HG03469 (cell line): ENCODE measurements around the gene RAB26.

Source experiments
- ATAC-seq: cut with Tn5 transposase; IDR thresholded peaks from one replicate; pipeline ENCODE4 v1.9.1; 2021; ENCODE audit warnings: mild to moderate bottlenecking, moderate library complexity, moderate number of reproducible peaks; ENCODE audit not compliant: unreplicated experiment

Gene RAB26

GRCh38 chr16:2178321-2179106 lies 30.1 kb downstream of the RAB26 start:
- ATAC-seq, result no peak

- no peak for ATAC-seq
Observed at GRCh38 chr16:2179107-2179501, 30.7 kb downstream of the RAB26 start.

- no peak for ATAC-seq
Observed at GRCh38 chr16:2179576-2179975, 31.2 kb downstream of the RAB26 start.

GRCh38 chr16:2180461-2180860 lies 32.0 kb downstream of the RAB26 start:
- ATAC-seq, result no peak

GRCh38 chr16:2180962-2181923 lies 32.8 kb downstream of the RAB26 start:
- ATAC-seq, result no peak

GRCh38 chr16:2181952-2182351 lies 33.5 kb downstream of the RAB26 start:
- ATAC-seq, result no peak

GRCh38 chr16:2183671-2184070 lies 35.2 kb downstream of the RAB26 start:
- ATAC-seq, result no peak

- ATAC-seq, result no peak
Observed at GRCh38 chr16:2184346-2184745, 35.9 kb downstream of the RAB26 start.

- no peak for ATAC-seq
Observed at GRCh38 chr16:2184962-2185361, 36.5 kb downstream of the RAB26 start.

GRCh38 chr16:2186064-2186463 lies 37.6 kb downstream of the RAB26 start:
- no peak for ATAC-seq

- ATAC-seq, result no peak
Observed at GRCh38 chr16:2186505-2186904, 38.1 kb downstream of the RAB26 start.

GRCh38 chr16:2187212-2187611 lies 38.8 kb downstream of the RAB26 start:
- ATAC-seq, result no peak

- ATAC-seq, result no peak
Observed at GRCh38 chr16:2188395-2188794, 40.0 kb downstream of the RAB26 start.

GRCh38 chr16:2189252-2189893 lies 40.9 kb downstream of the RAB26 start:
- no peak for ATAC-seq

GRCh38 chr16:2190002-2190658 lies 41.7 kb downstream of the RAB26 start:
- ATAC-seq, result no peak

GRCh38 chr16:2190659-2191445 lies 42.4 kb downstream of the RAB26 start:
- ATAC-seq, result no peak

GRCh38 chr16:2191446-2191706 lies 43.0 kb downstream of the RAB26 start:
- ATAC-seq, result no peak

GRCh38 chr16:2194166-2194834 lies 45.9 kb downstream of the RAB26 start:
- ATAC-seq, result no peak

GRCh38 chr16:2194852-2195321 lies 46.5 kb downstream of the RAB26 start:
- no peak for ATAC-seq
